HG03159 (cell line): ENCODE results near the gene TFDP2.
"Not testable (repeated sequence)": the region's sequence is repeated elsewhere in the genome, so short reads cannot be mapped to it uniquely, and the experiment has no call there.

Experiments
- ATAC-seq: cut with Tn5 transposase; IDR thresholded peaks from one replicate; pipeline ENCODE4 v1.9.1; 2021; ENCODE audit warnings: mild to moderate bottlenecking, moderate library complexity; ENCODE audit not compliant: unreplicated experiment

TFDP2 gene

GRCh38 chr3:142077155-142077858 lies 72.0 kb downstream of the TFDP2 start:
- no peak for ATAC-seq

DNA sequence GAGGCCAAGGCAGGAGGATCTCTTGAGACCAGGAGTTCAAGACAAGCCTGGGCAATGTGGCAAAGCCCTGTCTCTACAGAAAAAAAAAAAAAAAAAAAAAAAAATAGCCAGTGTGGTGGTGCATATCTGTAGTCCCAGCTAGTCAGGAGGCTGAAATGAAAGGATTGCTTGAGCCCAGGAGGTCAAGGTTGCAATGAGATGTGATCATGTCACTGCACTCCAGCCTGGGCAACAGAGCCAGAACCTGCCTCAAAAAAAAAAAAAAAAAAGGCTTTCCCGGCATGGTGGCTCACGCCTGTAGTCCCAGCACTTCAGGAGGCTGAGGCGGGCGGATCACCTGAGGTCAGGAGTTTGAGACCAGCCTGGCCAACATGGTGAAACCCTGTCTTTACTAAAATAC lies 73.7 kb downstream of the TFDP2 start:
- not testable (repeated sequence) for ATAC-seq

DNA sequence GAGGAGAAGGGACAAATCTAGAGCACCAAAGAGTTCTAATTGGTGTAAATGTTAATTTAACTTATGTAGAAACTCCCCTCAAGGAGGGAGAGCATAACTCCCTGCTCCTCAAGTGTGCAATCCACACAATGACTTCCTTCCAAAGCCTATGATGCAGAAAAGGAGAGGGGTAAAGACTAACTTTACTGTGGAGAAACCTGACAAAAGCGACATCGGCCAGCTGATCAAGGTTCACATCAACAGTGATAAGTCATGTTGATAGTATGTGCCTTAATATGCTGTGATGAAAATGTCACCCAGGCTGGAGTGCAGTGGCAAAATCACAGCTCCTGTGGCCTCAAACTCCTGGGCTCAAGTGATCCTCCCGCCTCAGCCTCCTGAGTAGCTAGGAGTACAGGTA lies 76.5 kb downstream of the TFDP2 start:
- no peak for ATAC-seq

- ATAC-seq = no peak
Measured at GRCh38 chr3:142065932-142066331, 83.4 kb downstream of the TFDP2 start.

DNA sequence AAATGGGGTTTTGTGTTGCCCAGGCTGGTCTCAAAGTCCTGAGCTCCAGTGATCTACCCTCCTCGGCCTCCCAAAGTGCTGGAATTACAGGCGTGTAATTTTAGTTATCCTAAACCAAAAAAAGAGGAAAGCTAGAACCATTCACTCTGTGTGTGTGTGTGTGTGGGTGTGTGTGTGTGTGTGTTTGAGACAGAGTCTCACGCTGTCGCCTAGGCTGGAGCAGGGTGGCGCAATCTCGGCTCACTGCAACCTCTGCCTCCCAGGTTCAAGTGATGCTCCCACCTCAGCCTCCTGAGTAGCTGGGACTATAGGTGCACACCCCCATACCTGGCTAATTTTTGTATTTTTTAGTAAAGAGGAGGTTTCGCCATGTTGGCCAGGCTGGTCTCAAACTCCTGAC lies 84.0 kb downstream of the TFDP2 start:
- ATAC-seq = no peak

DNA sequence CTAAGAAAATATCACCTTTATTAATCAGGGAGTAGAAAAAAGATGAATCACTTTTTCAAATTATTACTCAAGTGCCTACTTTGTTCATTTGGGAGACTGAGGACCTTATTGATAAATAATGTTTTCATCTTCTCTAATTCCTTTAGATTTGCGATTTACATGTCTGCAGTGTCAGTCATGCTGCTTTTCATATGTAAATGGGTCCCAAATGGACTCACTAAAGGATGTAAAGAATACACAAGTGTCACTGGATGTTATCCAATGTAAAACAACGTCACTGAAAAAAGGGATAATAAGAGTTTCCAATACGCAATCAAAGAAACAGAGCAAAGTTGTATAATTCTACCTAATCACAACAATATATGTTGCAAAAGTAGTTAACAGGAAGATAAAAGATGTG lies 84.9 kb downstream of the TFDP2 start:
- ATAC-seq = no peak

DNA sequence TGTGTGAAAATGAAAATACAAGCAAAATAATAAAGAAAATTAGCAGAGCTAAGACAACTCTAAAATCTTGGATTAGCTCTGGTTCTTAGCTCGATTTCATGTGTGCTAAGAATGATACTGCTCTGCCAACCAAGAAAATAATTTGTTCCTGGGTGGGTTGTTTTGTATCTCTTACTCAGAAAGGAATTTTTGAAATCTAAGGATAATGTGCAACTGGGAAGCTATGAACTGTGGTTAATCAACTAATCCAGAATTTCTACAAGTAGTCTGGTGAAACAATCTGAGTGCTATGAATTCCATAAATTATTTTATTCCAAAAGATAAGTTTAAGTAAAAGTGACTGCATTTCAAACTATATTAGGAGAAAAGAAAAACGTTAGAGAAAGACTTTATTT lies 92.0 kb downstream of the TFDP2 start:
- ATAC-seq = no peak

DNA sequence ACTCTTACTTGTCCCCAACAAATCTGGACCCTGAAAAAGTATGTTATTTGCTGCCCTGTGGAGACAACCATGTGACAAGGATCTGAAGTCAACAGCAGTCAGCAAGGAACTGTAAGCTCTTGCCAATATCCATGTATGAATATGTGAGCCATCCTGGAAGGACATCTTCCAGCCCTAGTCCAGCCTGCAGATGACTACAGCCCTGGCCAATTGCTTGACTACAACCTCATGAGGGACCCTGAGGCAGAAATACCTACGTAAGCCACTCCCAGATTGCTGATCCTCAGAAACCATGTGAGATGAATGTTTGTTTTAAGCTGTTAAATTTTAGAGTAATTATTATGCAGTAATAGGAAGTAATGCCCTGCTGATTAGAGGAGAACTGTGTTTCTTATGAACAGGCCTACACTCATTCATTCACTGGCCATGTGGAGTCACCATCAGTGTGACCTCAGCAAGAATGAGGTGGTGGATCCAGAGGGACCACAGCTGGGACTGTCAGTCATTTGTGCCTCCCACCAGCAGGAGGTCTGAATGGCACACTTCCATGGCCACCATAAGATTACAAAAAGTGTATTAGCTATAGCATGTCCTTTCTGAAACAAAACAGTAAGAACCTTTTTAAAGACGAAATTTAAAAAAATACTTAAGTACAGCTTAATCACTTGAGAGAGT lies 92.6 kb downstream of the TFDP2 start:
- no peak for ATAC-seq

GRCh38 chr3:142053835-142054234 lies 95.5 kb downstream of the TFDP2 start:
- ATAC-seq = no peak

GRCh38 chr3:142053244-142053643 lies 96.1 kb downstream of the TFDP2 start:
- no peak for ATAC-seq

GRCh38 chr3:142051351-142051750 lies 98.0 kb downstream of the TFDP2 start:
- no peak for ATAC-seq

DNA sequence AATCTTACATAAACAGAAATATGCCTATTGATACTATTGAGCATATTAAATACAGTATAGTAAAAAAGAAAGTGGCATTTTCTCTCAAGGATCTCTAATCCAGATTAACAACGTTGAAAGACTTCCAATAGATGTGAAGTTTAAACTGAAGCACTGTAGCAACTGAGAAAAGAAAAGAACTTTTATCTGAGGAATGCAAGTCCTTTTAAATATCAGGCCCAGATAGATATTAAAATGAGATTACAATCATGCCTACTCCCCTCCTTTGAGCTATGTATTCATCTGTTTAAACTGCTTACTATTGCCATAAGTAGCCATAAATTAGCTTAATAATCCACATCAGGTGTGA lies 102.3 kb downstream of the TFDP2 start:
- no peak for ATAC-seq

DNA sequence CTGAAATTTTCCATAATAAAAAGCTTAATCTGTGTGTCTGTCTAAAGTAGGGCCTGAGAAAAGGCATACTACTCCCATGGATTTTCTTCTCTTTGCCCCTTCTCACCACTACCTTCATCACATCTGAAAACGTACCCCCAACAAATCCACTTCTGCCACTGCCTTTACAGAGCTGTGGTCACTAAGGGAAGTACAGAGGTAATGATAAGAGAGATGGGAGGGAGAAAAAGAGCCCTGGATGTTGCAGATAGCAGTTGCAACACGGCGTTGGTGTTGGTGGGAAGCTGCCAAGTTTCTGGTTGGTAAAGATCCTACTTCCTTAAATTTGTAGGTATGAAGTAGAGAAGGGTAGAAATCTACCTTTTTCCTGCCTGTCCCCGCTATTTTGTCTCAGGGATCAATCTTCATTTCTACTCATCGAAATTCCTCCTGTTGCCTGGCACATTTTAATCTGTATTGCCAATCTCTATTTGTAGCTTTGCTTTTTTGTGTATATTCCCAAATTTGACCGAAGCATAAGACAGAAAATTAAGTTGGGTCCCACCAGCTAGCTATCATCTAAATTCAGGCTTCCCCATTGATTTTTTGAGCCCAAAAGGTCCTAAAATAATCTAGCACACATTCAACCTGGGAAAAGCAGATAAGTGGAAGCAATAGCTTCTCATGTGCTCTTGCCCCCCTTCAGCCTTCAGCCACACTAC lies 102.9 kb downstream of the TFDP2 start:
- ATAC-seq = no peak

GRCh38 chr3:142040941-142041491 lies 108.3 kb downstream of the TFDP2 start:
- ATAC-seq = no peak

DNA sequence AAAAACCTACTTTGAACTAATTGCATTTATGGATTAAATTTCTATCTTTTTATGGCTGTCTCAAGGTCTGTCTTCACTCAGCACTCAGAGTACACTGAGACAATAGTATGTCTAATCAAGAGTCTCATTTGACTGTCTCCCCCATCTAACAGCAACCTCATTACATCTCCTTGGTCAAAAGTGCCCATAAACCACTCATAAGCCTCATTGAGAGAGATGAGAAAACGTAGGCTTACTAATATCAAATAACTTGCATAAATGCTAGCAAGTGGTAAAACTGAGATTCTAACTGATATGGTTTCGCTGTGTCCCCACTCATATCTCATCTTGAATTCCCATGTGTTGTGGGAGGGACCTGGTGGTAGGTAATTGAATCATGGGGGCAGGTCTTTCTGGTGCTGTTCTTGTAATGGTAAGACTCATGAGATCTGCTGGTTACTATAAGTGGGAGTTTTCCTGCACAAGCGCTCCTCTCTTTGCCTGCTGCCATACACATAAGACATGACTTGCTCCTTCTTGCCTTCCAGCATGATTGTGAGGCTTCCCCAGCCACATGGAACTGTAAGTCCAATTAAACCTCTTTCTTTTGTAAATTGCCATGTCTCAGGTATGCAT lies 113.9 kb downstream of the TFDP2 start:
- ATAC-seq = no peak

DNA sequence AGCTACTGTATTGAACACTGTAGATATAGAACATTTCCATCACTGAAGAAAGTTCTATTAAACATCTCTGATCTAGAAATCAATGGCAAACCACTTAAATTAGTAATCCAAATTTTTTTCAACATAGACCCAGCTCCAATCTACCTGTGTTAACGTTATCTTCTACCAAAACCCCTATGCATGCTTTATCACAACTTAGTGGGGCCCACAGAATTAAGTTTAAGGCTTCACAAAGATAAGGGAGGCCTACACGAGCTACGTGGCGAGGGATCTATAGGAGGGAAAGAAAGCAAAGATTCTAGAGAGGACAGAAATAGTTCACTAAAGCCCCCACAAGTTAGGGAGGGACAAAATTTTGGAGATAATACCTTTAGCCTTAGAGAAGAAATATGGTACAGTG lies 116.1 kb downstream of the TFDP2 start:
- ATAC-seq = no peak

- ATAC-seq = no peak
Measured at GRCh38 chr3:142031575-142031974, 117.8 kb downstream of the TFDP2 start.

DNA sequence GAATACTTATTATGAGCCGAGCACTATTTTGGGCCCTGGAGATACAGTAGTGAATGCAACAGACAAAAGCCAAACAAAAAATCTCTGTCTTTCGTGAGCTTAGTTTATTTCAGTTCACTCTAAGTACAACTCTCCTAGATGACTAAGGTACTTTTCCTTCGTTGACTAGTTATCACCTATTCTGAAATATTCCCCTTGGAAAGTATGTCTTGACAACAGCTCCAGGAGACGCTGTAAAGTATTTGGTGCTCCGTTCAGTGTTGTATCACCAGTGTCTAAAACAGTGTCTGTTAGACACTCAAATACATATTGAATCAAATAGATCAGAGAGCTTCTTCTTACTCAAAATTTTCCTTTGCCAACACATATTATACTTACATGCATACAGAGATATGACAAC lies 119.6 kb downstream of the TFDP2 start:
- ATAC-seq = no peak

DNA sequence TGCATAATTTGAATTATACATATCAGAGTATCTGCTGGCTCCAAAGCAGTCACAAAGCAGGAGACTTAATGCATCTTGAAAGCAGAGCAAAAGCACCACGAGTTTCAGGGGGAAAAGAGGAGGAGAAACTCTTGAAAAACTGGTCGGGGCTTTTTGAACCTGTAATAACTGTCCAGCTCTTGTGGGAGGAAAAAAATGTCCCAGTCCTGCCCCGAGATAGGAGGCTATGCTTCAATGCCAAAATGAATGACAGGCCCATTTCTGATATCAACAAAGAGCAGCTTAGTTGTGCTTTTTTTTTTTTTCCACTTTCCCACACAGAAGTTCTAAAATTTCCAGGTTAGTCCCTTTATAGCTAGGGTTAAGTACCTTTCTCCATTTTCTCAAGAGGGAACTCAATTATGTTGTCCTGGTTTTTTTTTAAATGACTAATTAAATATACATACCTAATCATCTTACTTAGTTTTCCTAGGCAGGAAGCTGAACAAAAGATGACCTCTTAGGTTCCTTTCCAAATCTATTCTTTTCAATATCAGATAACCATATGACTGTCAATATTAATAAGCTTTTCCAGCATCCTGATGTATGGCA lies 120.2 kb downstream of the TFDP2 start:
- no peak for ATAC-seq

GRCh38 chr3:142028243-142028777 lies 121.0 kb downstream of the TFDP2 start:
- ATAC-seq = peak; percentile 69

- no peak for ATAC-seq
Measured at GRCh38 chr3:142027735-142028134, 121.6 kb downstream of the TFDP2 start.
